Tibial nerve (tissue), 3 donors: ENCODE measurements around the gene SAP30BP.

Experiments used
- EP300 ChIP-seq, 2 donors: sonication (generic); formaldehyde crosslinking; IDR thresholded peaks; one replicate each; pipeline ENCODE4 v1.6.1; 2017; ENCODE audit warnings: antibody characterized with exemption in 2 of 2, mild to moderate bottlenecking in 1 of 2
- POLR2A ChIP-seq, 2 donors: fragments of 450-650 bp; IDR thresholded peaks; one replicate each; pipeline ENCODE4 v1.6.1; 2017; ENCODE audit warnings: antibody characterized with exemption in 2 of 2, mild to moderate bottlenecking in 2 of 2, moderate library complexity in 2 of 2

- TF ChIP-seq POLR2A (IDR thresholded peaks at IDR 0.05), result no peak
- no peak for TF ChIP-seq EP300 (IDR thresholded peaks at IDR 0.05)
Observed at GRCh38 chr17:75637143-75637538, 30.0 kb upstream of the SAP30BP start.
